Right atrium auricular region (tissue), 2 donors: Measurements from ENCODE around the gene MGAT4B. TPM values are rescaled to one million over a fixed set of nuclear protein-coding genes. Genes with fewer than 3 reads are reported as not detected.

Experiments
- DNase-seq: peaks from one replicate; pipeline ENCODE4 v3.0.0-alpha.2; 2019; ENCODE audit warnings: low spot score
- H3K27ac ChIP-seq, 2 donors: fragments of 200-600 bp; sonication (generic); 1 replicate in 1 of 2; 2 replicates in 1 of 2; pipeline ENCODE4 v1.5.1; 2016 to 2019
- H3K27me3 ChIP-seq, 2 donors: fragments of 200-600 bp; sonication (generic); one replicate each; pipeline versions ENCODE4 v1.5.1 to v1.6.0; 2017 to 2019
- H3K36me3 ChIP-seq: fragments of 200-600 bp; sonication (generic); one replicate; pipeline ENCODE4 v1.5.1; 2016
- H3K4me1 ChIP-seq, 2 donors: fragments of 200-600 bp; sonication (generic); one replicate each; pipeline versions ENCODE4 v1.5.1 to v1.6.0; 2017 to 2019
- H3K4me3 ChIP-seq, 2 donors: fragments of 200-600 bp; sonication (generic); 1 replicate in 1 of 2; 2 replicates in 1 of 2; pipeline ENCODE4 v1.5.1; 2017 to 2019; ENCODE audit warnings: mild to moderate bottlenecking in 1 of 2, moderate library complexity in 1 of 2
- H3K9me3 ChIP-seq, 2 donors: fragments of 200-600 bp; sonication (generic); one replicate each; pipeline ENCODE4 v1.5.1; 2019
- CTCF ChIP-seq, 2 donors: fragments of 200-600 bp; sonication (generic); IDR thresholded peaks; one replicate each; pipeline ENCODE4 v1.5.1; 2019; ENCODE audit warnings: antibody characterized with exemption in 2 of 2
- total RNA-seq, 2 donors: library from RNA; depleted of rRNA; stranded (reverse); fragments of >200 nt; gene quantifications; one replicate each; pipeline ENCODE4 v1.1.0, GENCODE V29; 2016

Gene MGAT4B
- total RNA-seq, 2 donors from 2014 or later, result 71.7 to 77.1 TPM

GRCh38 chr5:179795863-179796833, 10.5 kb downstream of the MGAT4B start:
- peak; percentile 87 to 97 for TF ChIP-seq CTCF (IDR thresholded peaks at IDR 0.05)
- DNase-seq, result peak; percentile 78
- no peaks in the 10 kb centered on the region for H3K9me3 ChIP-seq

GRCh38 chr5:179795049-179795862, 11.4 kb downstream of the MGAT4B start:
- Histone ChIP-seq H3K36me3 (peaks cover 30% of the 10 kb centered on the region), H3K4me1 (peaks cover 0 to 56% of the 10 kb centered on the region in 2 donors), H3K9me3 (no peaks in the 10 kb centered on the region), H3K4me3 (peak overlapping the region; percentile 54 to 64), H3K27me3 (no peaks in the 10 kb centered on the region), H3K27ac (peak overlapping the region; percentile 78 to 84)
- TF ChIP-seq CTCF (IDR thresholded peaks at IDR 0.05), result no peak
- DNase-seq, result no peak

More at GRCh38 chr5:179795863-179796833, 10.5 kb downstream of the MGAT4B start:
- H3K36me3 ChIP-seq, result peaks cover 39% of the 10 kb centered on the region
- peak overlapping the region; percentile 78 to 84 for H3K27ac ChIP-seq
- no peaks in the 10 kb centered on the region for H3K27me3 ChIP-seq
- H3K4me3 ChIP-seq, result peak overlapping the region; percentile 54 to 64
- peaks cover 0 to 55% of the 10 kb centered on the region in 2 donors for H3K4me1 ChIP-seq

GRCh38 chr5:179794575-179794974, 12.1 kb downstream of the MGAT4B start:
- H3K9me3 ChIP-seq, result no peaks in the 10 kb centered on the region
- TF ChIP-seq CTCF (IDR thresholded peaks at IDR 0.05), result no peak
- peak overlapping the region; percentile 3 to 64 for H3K4me3 ChIP-seq
- no peaks in the 10 kb centered on the region for H3K27me3 ChIP-seq
- H3K36me3 ChIP-seq, result peaks cover 25% of the 10 kb centered on the region
- peak overlapping the region; percentile 64 to 78 for H3K27ac ChIP-seq
- H3K4me1 ChIP-seq, result peaks cover 0 to 56% of the 10 kb centered on the region in 2 donors
- no peak for DNase-seq

GRCh38 chr5:179794171-179794570, 12.5 kb downstream of the MGAT4B start:
- DNase-seq, result no peak
- Histone ChIP-seq H3K36me3 (peaks cover 21% of the 10 kb centered on the region), H3K27me3 (no peaks in the 10 kb centered on the region), H3K9me3 (no peaks in the 10 kb centered on the region), H3K4me3 (peak overlapping the region; percentile 3 to 64), H3K4me1 (peaks cover 0 to 56% of the 10 kb centered on the region in 2 donors), H3K27ac (peak overlapping the region; percentile 64 to 78)
- no peak for TF ChIP-seq CTCF (IDR thresholded peaks at IDR 0.05)

- Histone ChIP-seq H3K9me3 (no peaks in the 10 kb centered on the region), H3K27me3 (no peaks in the 10 kb centered on the region), H3K36me3 (peaks cover 16% of the 10 kb centered on the region), H3K4me3 (peak within 1 kb of the TSS; percentile 3 to 64), H3K4me1 (peaks cover 0 to 56% of the 10 kb centered on the region in 2 donors), H3K27ac (peak within 1 kb of the TSS; percentile 64 to 78)
- peak; percentile 88 for DNase-seq
- TF ChIP-seq CTCF (IDR thresholded peaks at IDR 0.05), result no peak
These were observed 13.1 kb downstream of the MGAT4B start, which contains the start of gene LTC4S for GRCh38 chr5:179793468-179794139. Gene LTC4S (plus strand): TSS chr5:179793986. CDS start chr5:179794081, 95 bp downstream.
